ENCODE results near the gene JTB. TPM values are rescaled to one million over a fixed set of nuclear protein-coding genes. Genes with fewer than 3 reads are reported as not detected.

The JTB gene
- total RNA-seq, 2 donors from 2014 or later = 184 to 266 TPM

DNA sequence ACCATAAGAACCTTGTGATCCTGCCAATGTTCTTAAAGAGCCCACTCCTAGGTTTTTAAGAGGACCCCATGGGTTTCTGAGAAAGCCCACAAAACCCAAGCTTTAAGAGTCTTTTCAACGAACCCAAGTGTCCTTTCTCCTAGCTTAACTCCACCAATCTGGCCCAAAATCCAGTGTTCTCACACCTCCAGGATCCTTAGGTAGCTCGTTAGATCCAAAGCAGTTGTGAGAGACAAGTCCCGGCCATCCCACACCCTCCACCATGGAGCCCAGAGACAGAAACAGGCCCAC lies 32.7 kb downstream of the JTB start:
- ATAC-seq (ENCODE audit: insufficient number of reproducible peaks, low FRiP score, low read depth) (no peak), DNase-seq (ENCODE audit: low spot score) (no peak)
- no peaks in the 10 kb centered on the region for H3K27me3 ChIP-seq (replicated peaks; ENCODE audit: insufficient read depth)
- TF ChIP-seq, protein P1, sequence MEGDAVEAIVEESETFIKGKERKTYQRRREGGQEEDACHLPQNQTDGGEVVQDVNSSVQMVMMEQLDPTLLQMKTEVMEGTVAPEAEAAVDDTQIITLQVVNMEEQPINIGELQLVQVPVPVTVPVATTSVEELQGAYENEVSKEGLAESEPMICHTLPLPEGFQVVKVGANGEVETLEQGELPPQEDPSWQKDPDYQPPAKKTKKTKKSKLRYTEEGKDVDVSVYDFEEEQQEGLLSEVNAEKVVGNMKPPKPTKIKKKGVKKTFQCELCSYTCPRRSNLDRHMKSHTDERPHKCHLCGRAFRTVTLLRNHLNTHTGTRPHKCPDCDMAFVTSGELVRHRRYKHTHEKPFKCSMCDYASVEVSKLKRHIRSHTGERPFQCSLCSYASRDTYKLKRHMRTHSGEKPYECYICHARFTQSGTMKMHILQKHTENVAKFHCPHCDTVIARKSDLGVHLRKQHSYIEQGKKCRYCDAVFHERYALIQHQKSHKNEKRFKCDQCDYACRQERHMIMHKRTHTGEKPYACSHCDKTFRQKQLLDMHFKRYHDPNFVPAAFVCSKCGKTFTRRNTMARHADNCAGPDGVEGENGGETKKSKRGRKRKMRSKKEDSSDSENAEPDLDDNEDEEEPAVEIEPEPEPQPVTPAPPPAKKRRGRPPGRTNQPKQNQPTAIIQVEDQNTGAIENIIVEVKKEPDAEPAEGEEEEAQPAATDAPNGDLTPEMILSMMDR (IDR thresholded peaks at IDR 0.05) = no peak
- H3K36me3 ChIP-seq = peaks cover 39% of the 10 kb centered on the region
- H3K9me3 ChIP-seq = no peaks in the 10 kb centered on the region
- peak overlapping the region; percentile 93 to 95 for H3K27ac ChIP-seq
- H3K4me3 ChIP-seq = peak overlapping the region; percentile 94
- peaks cover 14 to 24% of the 10 kb centered on the region in 2 donors for H3K4me1 ChIP-seq (ENCODE audit: control insufficient read depth in 1 of 2, low read depth in 2 of 2)

DNA sequence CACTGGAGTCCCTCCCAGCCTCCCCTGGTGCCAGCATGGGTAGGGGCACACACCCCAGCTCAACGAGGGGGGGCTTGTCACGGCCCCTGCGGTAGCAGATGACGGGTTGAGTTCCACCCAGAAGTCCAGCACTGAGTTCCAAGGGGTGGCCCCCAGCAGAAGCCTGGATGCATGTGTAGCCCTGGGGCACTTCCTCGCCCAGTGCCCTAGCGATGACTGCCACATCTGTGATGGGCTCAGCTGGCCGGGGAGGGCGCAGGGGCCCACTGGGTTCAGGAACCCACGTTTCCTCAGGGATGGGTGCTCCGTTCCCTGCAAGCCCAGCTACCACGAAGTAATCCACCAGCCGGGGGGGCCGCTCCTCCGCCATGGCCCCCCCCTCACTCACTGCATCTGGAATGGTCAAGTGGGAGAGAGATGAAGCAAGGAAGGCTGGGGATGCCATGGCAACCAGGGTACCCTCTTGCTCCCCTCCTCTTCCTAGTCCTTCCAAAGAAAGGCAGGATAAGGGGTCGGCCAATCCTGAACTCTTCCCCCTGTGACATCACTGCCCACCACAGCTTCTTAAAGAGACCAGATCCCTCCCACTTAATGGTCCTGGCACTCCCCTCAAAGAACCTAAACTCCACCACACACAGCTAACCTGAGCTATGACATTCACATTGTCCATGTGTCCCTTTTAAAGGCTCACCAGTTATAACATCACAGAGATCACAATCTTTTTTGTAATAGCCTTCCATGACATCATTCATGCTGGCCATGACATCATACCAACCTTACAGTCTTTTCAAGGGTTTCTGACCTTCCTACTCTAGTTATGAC lies 33.3 kb downstream of the JTB start:
- Histone ChIP-seq H3K27ac (peak overlapping the region; percentile 93 to 95), H3K4me3 (peak overlapping the region; percentile 94), H3K36me3 (peaks cover 41% of the 10 kb centered on the region), H3K4me1 (ENCODE audit: control insufficient read depth in 1 of 2, low read depth in 2 of 2) (peaks cover 14 to 24% of the 10 kb centered on the region in 2 donors), H3K27me3 (replicated peaks; ENCODE audit: insufficient read depth) (no peaks in the 10 kb centered on the region), H3K9me3 (no peaks in the 10 kb centered on the region)
- TF ChIP-seq, protein P1 (IDR thresholded peaks at IDR 0.05) = no peak
- ATAC-seq (ENCODE audit: insufficient number of reproducible peaks, low FRiP score, low read depth) = no peak
- DNase-seq (ENCODE audit: low spot score) = no peak

DNA sequence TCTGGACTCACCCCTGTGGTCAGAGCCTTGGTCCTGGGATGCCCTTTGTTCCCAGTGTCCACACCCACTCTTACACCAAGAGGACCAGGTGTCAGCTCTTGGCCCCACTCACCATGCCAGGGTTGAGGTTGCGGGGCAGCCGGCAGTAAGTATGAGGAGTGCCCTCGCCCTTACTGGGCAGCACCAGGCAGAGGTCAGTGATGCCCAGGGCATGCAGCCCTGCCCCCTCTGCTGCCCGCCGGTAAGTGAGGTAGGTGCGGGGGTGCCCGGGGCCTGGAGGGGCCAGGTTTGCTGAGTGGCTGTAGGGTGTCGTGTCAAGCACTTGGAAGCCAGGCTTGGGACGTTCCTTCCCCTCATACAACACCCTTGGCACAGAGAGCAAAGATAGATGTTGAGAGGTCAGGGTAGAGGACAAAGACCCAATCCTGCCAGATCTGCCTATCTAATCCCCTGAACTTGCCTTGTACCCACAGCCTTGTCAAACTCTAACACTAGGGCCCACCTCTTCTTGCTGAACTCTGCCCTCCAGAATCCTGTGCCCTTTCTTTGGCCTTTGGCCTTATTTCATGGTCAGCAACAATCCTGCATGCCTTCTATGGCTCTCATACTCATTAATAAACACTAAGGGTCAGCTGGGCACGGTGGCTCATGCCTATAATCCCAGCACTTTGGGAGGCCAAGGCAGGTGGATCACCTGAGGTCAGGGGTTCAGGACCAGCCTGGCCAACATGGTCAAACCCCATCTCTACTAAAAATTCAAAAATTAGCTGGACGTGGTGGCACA lies 34.5 kb downstream of the JTB start:
- no peak for DNase-seq (ENCODE audit: low spot score)
- Histone ChIP-seq H3K27me3 (replicated peaks; ENCODE audit: insufficient read depth) (no peaks in the 10 kb centered on the region), H3K9me3 (no peaks in the 10 kb centered on the region), H3K4me3 (no peak overlapping the region), H3K27ac (no peak overlapping the region), H3K36me3 (peaks cover 28% of the 10 kb centered on the region), H3K4me1 (ENCODE audit: control insufficient read depth in 1 of 2, low read depth in 2 of 2) (peaks cover 14 to 24% of the 10 kb centered on the region in 2 donors)
- TF ChIP-seq, protein P1 (IDR thresholded peaks at IDR 0.05) = no peak
- ATAC-seq (ENCODE audit: insufficient number of reproducible peaks, low FRiP score, low read depth) = no peak

DNA sequence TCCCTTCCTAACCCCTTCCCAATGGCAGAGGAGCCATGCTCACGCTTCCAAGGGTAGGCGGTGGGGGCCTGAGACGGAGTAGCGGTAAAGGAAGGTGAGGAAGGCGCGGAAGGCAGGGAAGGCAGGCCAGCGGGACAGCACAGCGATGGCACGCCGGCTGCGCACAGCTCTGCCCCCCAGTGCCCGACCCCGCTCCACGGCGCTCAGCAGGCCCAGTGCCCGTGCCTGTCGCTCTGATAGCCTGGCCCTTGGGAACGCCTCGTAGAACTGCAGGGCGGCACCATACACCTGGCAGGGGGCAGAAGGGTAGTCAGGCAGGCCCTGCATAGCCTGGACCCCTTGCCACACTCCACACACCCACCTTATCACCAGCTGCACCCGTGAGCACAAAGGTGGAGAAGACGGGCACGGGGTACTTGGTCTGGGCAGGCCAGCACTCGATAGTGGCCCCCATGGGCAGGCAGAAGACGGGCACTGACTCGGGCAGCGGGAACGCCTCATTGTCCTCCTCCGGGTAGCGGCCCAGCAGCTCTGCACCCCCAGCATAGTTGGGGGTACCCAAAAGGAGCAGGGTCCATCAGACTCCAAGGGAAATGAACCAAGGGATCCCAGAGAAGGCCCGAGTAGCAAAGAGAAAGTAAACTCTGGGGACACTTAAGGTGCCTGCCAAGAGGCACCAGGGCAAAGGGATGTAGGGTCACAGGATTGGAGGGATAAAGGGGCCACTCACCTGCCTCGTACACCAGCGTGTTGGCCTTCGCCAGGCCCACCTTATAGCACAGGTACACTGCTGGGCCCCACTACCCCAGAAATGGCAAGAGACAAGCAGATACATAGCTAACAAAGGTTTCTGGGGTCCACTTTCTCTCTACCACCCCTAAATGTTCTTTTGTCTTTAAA lies 35.4 kb downstream of the JTB start:
- TF ChIP-seq, protein P1 (IDR thresholded peaks at IDR 0.05) = no peak
- ATAC-seq (ENCODE audit: insufficient number of reproducible peaks, low FRiP score, low read depth) (no peak), DNase-seq (ENCODE audit: low spot score) (no peak)
- Histone ChIP-seq H3K9me3 (no peaks in the 10 kb centered on the region), H3K27ac (no peak overlapping the region), H3K4me1 (ENCODE audit: control insufficient read depth in 1 of 2, low read depth in 2 of 2) (peaks cover 14 to 22% of the 10 kb centered on the region in 2 donors), H3K4me3 (no peak overlapping the region), H3K27me3 (replicated peaks; ENCODE audit: insufficient read depth) (no peaks in the 10 kb centered on the region), H3K36me3 (peaks cover 32% of the 10 kb centered on the region)
